Measurements from ENCODE around the gene AACS.
"Not testable (repeated sequence)": the region's sequence is repeated elsewhere in the genome, so short reads cannot be mapped to it uniquely, and the experiment has no call there.

DNA sequence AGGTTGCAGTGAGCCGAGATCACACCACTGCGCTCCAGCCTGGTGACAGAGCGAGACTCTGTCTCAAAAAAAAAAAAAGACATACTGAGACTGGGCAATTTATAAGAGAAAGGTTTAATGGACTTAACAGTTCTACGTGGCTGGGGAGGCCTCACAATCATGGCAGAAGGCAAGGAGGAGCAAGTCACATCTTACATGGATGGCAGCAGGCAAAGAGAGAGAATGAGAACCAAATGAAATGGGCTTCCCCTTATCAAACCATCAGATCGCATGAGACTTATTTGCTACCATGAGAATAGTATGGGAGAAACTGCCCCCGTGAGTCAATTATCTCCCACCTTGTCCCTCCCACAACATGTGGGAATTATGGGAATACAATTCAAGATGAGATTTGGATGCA lies 47.4 kb downstream of the AACS start:
- TF ChIP-seq, protein P1, sequence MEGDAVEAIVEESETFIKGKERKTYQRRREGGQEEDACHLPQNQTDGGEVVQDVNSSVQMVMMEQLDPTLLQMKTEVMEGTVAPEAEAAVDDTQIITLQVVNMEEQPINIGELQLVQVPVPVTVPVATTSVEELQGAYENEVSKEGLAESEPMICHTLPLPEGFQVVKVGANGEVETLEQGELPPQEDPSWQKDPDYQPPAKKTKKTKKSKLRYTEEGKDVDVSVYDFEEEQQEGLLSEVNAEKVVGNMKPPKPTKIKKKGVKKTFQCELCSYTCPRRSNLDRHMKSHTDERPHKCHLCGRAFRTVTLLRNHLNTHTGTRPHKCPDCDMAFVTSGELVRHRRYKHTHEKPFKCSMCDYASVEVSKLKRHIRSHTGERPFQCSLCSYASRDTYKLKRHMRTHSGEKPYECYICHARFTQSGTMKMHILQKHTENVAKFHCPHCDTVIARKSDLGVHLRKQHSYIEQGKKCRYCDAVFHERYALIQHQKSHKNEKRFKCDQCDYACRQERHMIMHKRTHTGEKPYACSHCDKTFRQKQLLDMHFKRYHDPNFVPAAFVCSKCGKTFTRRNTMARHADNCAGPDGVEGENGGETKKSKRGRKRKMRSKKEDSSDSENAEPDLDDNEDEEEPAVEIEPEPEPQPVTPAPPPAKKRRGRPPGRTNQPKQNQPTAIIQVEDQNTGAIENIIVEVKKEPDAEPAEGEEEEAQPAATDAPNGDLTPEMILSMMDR (IDR thresholded peaks at IDR 0.05; ENCODE audit: poor library complexity, severe bottlenecking): not testable (repeated sequence)
- TF ChIP-seq RAD21 (conservative IDR thresholded peaks at IDR 0.05); EP300 (conservative IDR thresholded peaks at IDR 0.05; ENCODE audit: poor library complexity, severe bottlenecking); EZH2 (IDR thresholded peaks at IDR 0.05; ENCODE audit: borderline replicate concordance, insufficient read depth, low read length, poor library complexity, severe bottlenecking); TAF1 (IDR thresholded peaks at IDR 0.05; ENCODE audit: low read depth); POLR2AphosphoS5 (IDR thresholded peaks at IDR 0.05): not testable (repeated sequence)
- TF ChIP-seq, protein P2, sequence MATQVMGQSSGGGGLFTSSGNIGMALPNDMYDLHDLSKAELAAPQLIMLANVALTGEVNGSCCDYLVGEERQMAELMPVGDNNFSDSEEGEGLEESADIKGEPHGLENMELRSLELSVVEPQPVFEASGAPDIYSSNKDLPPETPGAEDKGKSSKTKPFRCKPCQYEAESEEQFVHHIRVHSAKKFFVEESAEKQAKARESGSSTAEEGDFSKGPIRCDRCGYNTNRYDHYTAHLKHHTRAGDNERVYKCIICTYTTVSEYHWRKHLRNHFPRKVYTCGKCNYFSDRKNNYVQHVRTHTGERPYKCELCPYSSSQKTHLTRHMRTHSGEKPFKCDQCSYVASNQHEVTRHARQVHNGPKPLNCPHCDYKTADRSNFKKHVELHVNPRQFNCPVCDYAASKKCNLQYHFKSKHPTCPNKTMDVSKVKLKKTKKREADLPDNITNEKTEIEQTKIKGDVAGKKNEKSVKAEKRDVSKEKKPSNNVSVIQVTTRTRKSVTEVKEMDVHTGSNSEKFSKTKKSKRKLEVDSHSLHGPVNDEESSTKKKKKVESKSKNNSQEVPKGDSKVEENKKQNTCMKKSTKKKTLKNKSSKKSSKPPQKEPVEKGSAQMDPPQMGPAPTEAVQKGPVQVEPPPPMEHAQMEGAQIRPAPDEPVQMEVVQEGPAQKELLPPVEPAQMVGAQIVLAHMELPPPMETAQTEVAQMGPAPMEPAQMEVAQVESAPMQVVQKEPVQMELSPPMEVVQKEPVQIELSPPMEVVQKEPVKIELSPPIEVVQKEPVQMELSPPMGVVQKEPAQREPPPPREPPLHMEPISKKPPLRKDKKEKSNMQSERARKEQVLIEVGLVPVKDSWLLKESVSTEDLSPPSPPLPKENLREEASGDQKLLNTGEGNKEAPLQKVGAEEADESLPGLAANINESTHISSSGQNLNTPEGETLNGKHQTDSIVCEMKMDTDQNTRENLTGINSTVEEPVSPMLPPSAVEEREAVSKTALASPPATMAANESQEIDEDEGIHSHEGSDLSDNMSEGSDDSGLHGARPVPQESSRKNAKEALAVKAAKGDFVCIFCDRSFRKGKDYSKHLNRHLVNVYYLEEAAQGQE (IDR thresholded peaks at IDR 0.05; ENCODE audit: borderline replicate concordance): not testable (repeated sequence)
